Thyroid gland (tissue), 4 donors: Measurements from ENCODE around the gene RHBDL1. TPM values are rescaled to one million over a fixed set of nuclear protein-coding genes. Genes with fewer than 3 reads are reported as not detected.

Experiments used
- DNase-seq, 2 donors: peaks; one replicate each; pipeline ENCODE4 v3.0.0-alpha.2; 2019
- H3K27ac ChIP-seq, 3 donors: fragments of 200-600 bp; sonication (generic); 1 replicate in 2 of 3; 2 replicates in 1 of 3; pipeline ENCODE4 v1.5.1; 2016 to 2019; ENCODE audit warnings: mild to moderate bottlenecking in 1 of 3, moderate library complexity in 1 of 3
- H3K27me3 ChIP-seq: fragments of 200-600 bp; sonication (generic); one replicate; pipeline ENCODE4 v1.5.1; 2019
- H3K36me3 ChIP-seq, 2 donors: fragments of 200-600 bp; sonication (generic); one replicate each; pipeline ENCODE4 v1.5.1; 2016 to 2019
- H3K4me1 ChIP-seq, 2 donors: fragments of 200-600 bp; sonication (generic); one replicate each; pipeline ENCODE4 v1.5.1; 2017 to 2019
- H3K4me3 ChIP-seq, 3 donors: fragments of 200-600 bp; sonication (generic); replicated peaks in 1 of 3; 1 replicate in 2 of 3; 2 replicates in 1 of 3; pipeline ENCODE4 v1.5.1; 2016; ENCODE audit warnings: mild to moderate bottlenecking in 1 of 3
- H3K9me3 ChIP-seq: fragments of 200-600 bp; sonication (generic); one replicate; pipeline ENCODE4 v1.5.1; 2017
- POLR2A ChIP-seq, 2 donors: fragments of 450-650 bp; IDR thresholded peaks; one replicate each; pipeline ENCODE4 v1.6.1; 2017; ENCODE audit warnings: antibody characterized with exemption in 2 of 2, mild to moderate bottlenecking in 2 of 2, moderate library complexity in 1 of 2
- WGBS, 2 donors: methylation state at CpG; one replicate each; pipeline ENCODE4 v1.1.5; 2017; 5-methylcytosine and 5-hydroxymethylcytosine counted together
- intact Hi-C: fragments of 100-400 bp; cut with DNase I; formaldehyde crosslinking; loops from one replicate; pipeline ENCODE4 v1.15.1; 2023
- total RNA-seq, 4 donors: library from RNA; depleted of rRNA; stranded (reverse); fragments of >200 nt; gene quantifications; one replicate each; pipeline ENCODE4 v1.2.3, GENCODE V29; 2016
- TF ChIP-seq, protein P1 (sequence below), 6 experiments: fragments of 200-600 bp in 3 of 6; fragments of 450-650 bp in 3 of 6; sonication (generic) in 3 of 6; IDR thresholded peaks; one replicate each; pipeline ENCODE4 v1.5.1; 2016 to 2019; ENCODE audit warnings: antibody characterized with exemption in 6 of 6, mild to moderate bottlenecking in 2 of 6, inconsistent platforms in 1 of 6, moderate library complexity in 1 of 6

Gene RHBDL1
- total RNA-seq, 4 donors from 2014 or later = 0.27 to 0.63 (median 0.56) TPM; not detected in 1

DNA sequence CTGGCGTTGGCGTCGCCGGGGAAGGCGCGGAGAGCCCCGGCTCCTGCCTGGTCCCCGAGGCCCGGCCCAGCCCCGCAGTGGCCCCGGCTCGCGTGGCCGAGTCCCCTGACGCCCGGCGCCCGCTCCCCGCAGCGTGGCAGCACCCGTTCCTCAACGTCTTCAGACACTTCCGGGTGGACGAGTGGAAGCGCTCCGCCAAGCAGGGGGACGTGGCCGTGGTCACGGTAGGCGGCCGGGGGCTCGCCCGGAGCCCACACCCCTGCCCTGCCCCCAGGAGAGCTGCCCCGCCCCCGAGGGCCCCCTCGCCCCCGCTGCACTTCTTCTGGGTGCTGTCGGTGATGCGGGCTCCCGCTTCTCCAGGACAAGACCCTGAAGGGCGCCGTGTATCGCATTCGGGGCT, 25.8 kb upstream of the RHBDL1 start:
- Histone ChIP-seq H3K4me1 (peaks cover 40 to 46% of the 10 kb centered on the region in 2 donors), H3K27me3 (no peaks in the 10 kb centered on the region), H3K27ac (peak overlapping the region in 1 of 3 donors; percentile 92), H3K36me3 (peaks cover 0 to 8% of the 10 kb centered on the region in 2 donors), H3K4me3 (peak overlapping the region; percentile 73 to 98 (median 77)), H3K9me3 (no peaks in the 10 kb centered on the region)
- no peak for TF ChIP-seq POLR2A (IDR thresholded peaks at IDR 0.05)
- TF ChIP-seq, protein P1, sequence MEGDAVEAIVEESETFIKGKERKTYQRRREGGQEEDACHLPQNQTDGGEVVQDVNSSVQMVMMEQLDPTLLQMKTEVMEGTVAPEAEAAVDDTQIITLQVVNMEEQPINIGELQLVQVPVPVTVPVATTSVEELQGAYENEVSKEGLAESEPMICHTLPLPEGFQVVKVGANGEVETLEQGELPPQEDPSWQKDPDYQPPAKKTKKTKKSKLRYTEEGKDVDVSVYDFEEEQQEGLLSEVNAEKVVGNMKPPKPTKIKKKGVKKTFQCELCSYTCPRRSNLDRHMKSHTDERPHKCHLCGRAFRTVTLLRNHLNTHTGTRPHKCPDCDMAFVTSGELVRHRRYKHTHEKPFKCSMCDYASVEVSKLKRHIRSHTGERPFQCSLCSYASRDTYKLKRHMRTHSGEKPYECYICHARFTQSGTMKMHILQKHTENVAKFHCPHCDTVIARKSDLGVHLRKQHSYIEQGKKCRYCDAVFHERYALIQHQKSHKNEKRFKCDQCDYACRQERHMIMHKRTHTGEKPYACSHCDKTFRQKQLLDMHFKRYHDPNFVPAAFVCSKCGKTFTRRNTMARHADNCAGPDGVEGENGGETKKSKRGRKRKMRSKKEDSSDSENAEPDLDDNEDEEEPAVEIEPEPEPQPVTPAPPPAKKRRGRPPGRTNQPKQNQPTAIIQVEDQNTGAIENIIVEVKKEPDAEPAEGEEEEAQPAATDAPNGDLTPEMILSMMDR (IDR thresholded peaks at IDR 0.05) = no peak
- intact Hi-C loops = no loop called here
- no peak for DNase-seq
- 0% methylated on average over 8 of the region's 44 CpGs; no CpG with 5 or more reads in 1 of the 2 donors for WGBS, 2 donors

DNA sequence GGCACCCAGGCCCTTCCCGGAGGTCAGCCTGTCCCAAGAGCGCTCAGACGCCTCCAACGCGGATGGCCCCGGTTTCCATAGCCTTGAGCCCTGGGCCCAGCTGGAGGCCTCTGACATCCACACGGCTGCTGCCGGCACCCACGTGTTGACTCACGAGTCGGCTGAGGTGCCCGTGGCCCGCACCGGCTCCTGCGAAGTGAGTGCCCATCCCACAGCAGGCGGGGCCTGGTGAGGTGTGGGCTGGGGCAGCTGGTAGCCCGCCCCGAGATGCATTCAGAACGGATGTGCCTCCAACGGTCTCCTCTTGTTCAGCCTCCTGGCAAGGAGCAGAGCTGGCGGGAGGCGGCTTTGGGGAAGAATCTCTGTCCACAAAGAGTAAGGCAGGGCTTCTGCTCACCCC, 23.6 kb upstream of the RHBDL1 start:
- Histone ChIP-seq H3K27ac (no peak overlapping the region), H3K9me3 (no peaks in the 10 kb centered on the region), H3K4me1 (peaks cover 25 to 26% of the 10 kb centered on the region in 2 donors), H3K27me3 (no peaks in the 10 kb centered on the region), H3K36me3 (peaks cover 0 to 8% of the 10 kb centered on the region in 2 donors), H3K4me3 (no peak overlapping the region)
- no peak for DNase-seq
- intact Hi-C loops = no loop called here
- TF ChIP-seq, protein P1 (IDR thresholded peaks at IDR 0.05) = no peak
- no peak for TF ChIP-seq POLR2A (IDR thresholded peaks at IDR 0.05)
- 94% methylated on average over 21 of the region's 22 CpGs; no CpG with 5 or more reads in 1 of the 2 donors for WGBS, 2 donors

DNA sequence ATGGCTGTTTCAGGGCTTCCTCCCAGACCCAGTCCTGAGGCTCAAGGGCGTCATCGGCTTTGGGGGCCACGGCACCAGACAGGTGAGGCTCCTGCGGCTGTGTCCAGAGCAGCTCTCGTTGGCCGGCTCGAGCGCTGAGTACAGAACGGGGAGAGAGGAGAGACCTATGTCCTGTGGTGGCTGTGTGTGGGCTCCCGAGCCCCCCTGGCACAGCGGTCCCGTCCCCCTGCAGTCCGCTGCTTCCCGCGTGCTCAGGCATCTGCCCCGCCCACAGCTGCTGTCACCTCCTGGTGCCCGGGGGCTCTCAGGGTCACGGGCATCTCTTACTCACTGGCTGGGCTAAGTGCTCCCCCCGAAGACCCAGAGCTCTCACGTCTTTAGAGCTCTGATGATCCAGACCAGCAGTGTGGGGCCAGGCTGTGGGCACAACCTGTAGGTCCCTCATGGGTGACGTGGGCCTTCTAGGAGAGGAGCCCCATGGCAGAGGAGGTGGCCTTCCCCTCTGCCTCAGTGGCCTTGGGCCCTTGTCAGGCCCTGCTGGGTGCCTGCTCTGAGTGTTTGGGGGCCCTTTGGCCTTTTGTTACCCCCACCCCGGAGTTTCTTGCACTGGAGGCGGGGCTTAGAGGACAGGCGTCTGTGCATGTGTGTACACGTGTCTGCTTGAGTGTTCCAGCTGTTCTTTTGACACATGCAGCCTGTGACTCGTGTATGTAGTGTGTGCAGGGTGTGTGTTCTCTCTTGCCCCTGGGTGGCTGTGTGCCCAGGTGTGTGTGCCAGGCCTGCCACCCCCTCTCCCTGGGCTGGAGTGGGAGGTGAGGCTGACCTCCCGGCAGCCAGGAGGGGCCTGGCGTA, 22.8 kb upstream of the RHBDL1 start:
- H3K36me3 ChIP-seq = peaks cover 0 to 8% of the 10 kb centered on the region in 2 donors
- DNase-seq = no peak
- TF ChIP-seq, protein P1 (IDR thresholded peaks at IDR 0.05) = no peak
- TF ChIP-seq POLR2A (IDR thresholded peaks at IDR 0.05) = no peak

DNA sequence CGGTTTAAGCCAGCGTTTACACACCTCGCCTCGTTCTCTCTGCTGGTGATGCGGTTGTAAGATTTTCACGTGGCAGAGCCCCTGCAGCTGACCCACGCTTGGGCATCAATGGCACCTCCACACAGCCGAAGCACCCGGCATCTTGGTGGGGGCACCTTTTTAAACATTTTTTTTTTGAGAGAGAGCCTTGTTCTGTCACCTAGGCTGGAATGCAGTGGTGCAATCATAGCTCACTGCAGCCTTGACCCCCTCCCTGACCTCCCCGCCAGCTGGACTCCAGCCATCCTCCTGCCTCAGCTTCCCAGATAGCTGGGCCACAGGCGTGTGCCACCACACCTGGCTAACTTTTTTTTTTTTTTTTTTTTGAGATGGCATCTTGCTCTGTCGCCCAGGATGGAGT, 21.4 kb upstream of the RHBDL1 start:
- H3K4me1 ChIP-seq = peaks cover 6 to 7% of the 10 kb centered on the region in 2 donors
- H3K27ac ChIP-seq = no peak overlapping the region
- no peaks in the 10 kb centered on the region for H3K27me3 ChIP-seq
- WGBS, 2 donors = 93% methylated on average over 12 of the region's 12 CpGs
- H3K4me3 ChIP-seq = no peak overlapping the region
- H3K9me3 ChIP-seq = no peaks in the 10 kb centered on the region
- DNase-seq = no peak
- peaks cover 0 to 8% of the 10 kb centered on the region in 2 donors for H3K36me3 ChIP-seq
- intact Hi-C loops = no loop called here
- no peak for TF ChIP-seq POLR2A (IDR thresholded peaks at IDR 0.05)
- TF ChIP-seq, protein P1 (IDR thresholded peaks at IDR 0.05) = no peak

More for the DNA sequence above, 22.8 kb upstream of the RHBDL1 start:
- Histone ChIP-seq H3K4me3 (no peak overlapping the region), H3K27me3 (no peaks in the 10 kb centered on the region), H3K27ac (no peak overlapping the region), H3K4me1 (peaks cover 16 to 17% of the 10 kb centered on the region in 2 donors), H3K9me3 (no peaks in the 10 kb centered on the region)
- 90 to 97% methylated on average over 14 to 24 of the region's 28 CpGs for WGBS, 2 donors
- intact Hi-C loops = no loop called here

DNA sequence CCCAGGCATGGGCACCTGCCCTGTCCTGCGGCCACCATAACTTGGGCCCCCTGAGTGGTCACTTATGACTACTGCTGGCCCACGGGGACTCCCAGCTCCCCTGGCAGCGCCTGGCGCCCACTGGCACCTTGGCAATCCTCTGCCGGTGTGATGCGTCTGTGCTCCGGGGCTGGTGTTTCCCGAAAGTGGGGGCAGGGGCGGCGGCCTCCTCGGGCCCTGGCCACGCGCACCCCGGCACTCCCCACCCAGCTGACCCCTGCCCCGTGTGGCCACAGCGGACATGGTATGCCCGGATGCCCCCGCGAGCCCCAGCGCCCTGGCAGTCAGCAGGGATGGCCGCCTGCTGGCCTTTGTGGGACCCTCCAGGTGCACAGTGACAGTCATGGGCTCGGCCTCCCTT, 18.0 kb upstream of the RHBDL1 start:
- Histone ChIP-seq H3K36me3 (peaks cover 0 to 2% of the 10 kb centered on the region in 2 donors), H3K9me3 (no peaks in the 10 kb centered on the region), H3K4me3 (no peak overlapping the region), H3K27me3 (no peaks in the 10 kb centered on the region), H3K27ac (no peak overlapping the region), H3K4me1 (peaks cover 5 to 12% of the 10 kb centered on the region in 2 donors)
- DNase-seq = no peak
- intact Hi-C loops = no loop called here
- WGBS, 2 donors = 94% methylated on average over 6 of the region's 22 CpGs; no CpG with 5 or more reads in 1 of the 2 donors
- TF ChIP-seq, protein P1 (IDR thresholded peaks at IDR 0.05) = no peak
